Caco-2 (cell line): ENCODE data around the gene DCAF8. TPM values are rescaled to one million over a fixed set of nuclear protein-coding genes. Genes with fewer than 3 reads are reported as not detected.

Source experiments
- BruUV-seq: library from RNA; stranded (reverse); fragments of 400-500 nt; replicated peaks from 2 replicates; lab custom pipeline; 2021; lab: Mats Ljungman, UMichigan
- CTCF ChIA-PET: fragments of 300-600 bp; sonication (Branson Sonifier 250); formaldehyde crosslinking; loops from one replicate; lab custom pipeline; 2022; ENCODE audit warnings: antibody characterized with exemption; lab: Charles Lee
- POLR2A ChIA-PET: fragments of 300-600 bp; sonication (Branson Sonifier 250); formaldehyde crosslinking; loops from one replicate; lab custom pipeline; 2022; ENCODE audit warnings: antibody characterized with exemption; lab: Charles Lee
- DNase-seq, 2 experiments: peaks; one replicate each; pipeline versions ENCODE4 v3.0.0 to v3.0.0-alpha.2; 2020 to 2022
- H3K27me3 ChIP-seq: replicated peaks from 2 replicates; pipeline ENCODE4 v1.6.0; 2011; ENCODE audit warnings: low read length; ENCODE audit not compliant: control insufficient read depth, insufficient read depth
- H3K36me3 ChIP-seq: 2 replicates; pipeline ENCODE4 v1.5.1; 2011; ENCODE audit warnings: low read length; ENCODE audit not compliant: control insufficient read depth, insufficient read depth
- H3K4me1 ChIP-seq: fragments of 250-450 bp; sonication (Bioruptor Pico); 2 replicates; pipeline ENCODE4 v1.5.1; 2020; ENCODE audit warnings: mild to moderate bottlenecking
- H3K4me3 ChIP-seq: 2 replicates; pipeline ENCODE4 v1.5.1; 2011; ENCODE audit warnings: low read depth, mild to moderate bottlenecking, control low read depth, low read length
- H3K9me3 ChIP-seq: fragments of 250-450 bp; sonication (Bioruptor Pico); 2 replicates; pipeline ENCODE4 v1.5.1; 2020; ENCODE audit warnings: mild to moderate bottlenecking, moderate library complexity
- H3K27ac Mint-ChIP-seq: one replicate; pipeline ENCODE4 v1.8.0; 2022; ENCODE audit warnings: mixed read lengths; ENCODE audit not compliant: unreplicated experiment
- H3K27me3 Mint-ChIP-seq: one replicate; pipeline ENCODE4 v1.8.0; 2022; ENCODE audit warnings: mixed read lengths; ENCODE audit not compliant: insufficient read depth, unreplicated experiment
- H3K36me3 Mint-ChIP-seq: one replicate; pipeline ENCODE4 v1.8.0; 2022; ENCODE audit warnings: mild to moderate bottlenecking, mixed read lengths; ENCODE audit not compliant: insufficient read depth, unreplicated experiment
- H3K4me1 Mint-ChIP-seq: one replicate; pipeline ENCODE4 v1.8.0; 2022; ENCODE audit warnings: low read depth, mixed read lengths; ENCODE audit not compliant: unreplicated experiment
- H3K4me3 Mint-ChIP-seq: one replicate; pipeline ENCODE4 v1.8.0; 2022; ENCODE audit warnings: mild to moderate bottlenecking, moderate library complexity, mixed read lengths; ENCODE audit not compliant: unreplicated experiment
- H3K9me3 Mint-ChIP-seq: one replicate; pipeline ENCODE4 v1.8.0; 2022; ENCODE audit warnings: mixed read lengths; ENCODE audit not compliant: unreplicated experiment
- intact Hi-C: fragments of 100-400 bp; cut with micrococcal nuclease; formaldehyde crosslinking; loops from one replicate; pipeline ENCODE4 v1.10.0; 2022; ENCODE audit not compliant: unreplicated experiment
- total RNA-seq: library from RNA; stranded (reverse); gene quantifications from 2 replicates; pipeline ENCODE4 v1.2.3, GENCODE V29; 2022
- TF ChIP-seq, protein P1 (sequence below), 2 experiments: fragments of 200-600 bp in 1 of 2; IDR thresholded peaks; 1 replicate in 1 of 2; 2 replicates in 1 of 2; pipeline versions ENCODE4 v1.5.1 to v1.8.0; 2011 to 2022; ENCODE audit warnings: antibody characterized with exemption in 1 of 2, control low read depth in 1 of 2, inconsistent platforms in 1 of 2, low read depth in 1 of 2, low read length in 1 of 2, mild to moderate bottlenecking in 1 of 2, moderate library complexity in 1 of 2; ENCODE audit not compliant: insufficient read depth in 1 of 2, severe bottlenecking in 1 of 2, unreplicated experiment in 1 of 2

The DCAF8 gene
- total RNA-seq, 1 experiment from 2014 or later: 112 TPM

DNA sequence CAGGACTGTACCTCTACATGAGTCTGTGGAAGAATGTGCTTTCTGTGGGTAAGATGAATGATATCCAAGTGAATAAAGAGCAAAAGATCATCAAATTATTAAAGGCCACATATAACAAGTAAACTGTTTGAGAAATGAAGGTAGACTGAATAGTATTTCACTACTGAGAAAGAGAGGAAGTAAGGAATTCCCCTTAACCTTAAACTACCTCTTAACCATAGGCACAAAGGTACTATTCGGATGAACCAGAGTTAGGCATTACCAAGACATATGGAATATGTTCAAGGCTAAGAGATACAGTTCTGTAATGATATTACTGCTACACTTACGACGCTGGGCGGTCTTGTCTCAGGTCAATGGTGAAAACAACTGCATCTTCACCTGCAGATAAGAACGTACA, 25.5 kb downstream of the DCAF8 start:
- Mint-ChIP-seq H3K27ac (no peak overlapping the region), H3K36me3 (peaks cover 55% of the 10 kb centered on the region), H3K9me3 (no peaks in the 10 kb centered on the region), H3K4me1 (no peaks in the 10 kb centered on the region), H3K4me3 (no peak overlapping the region), H3K27me3 (no peaks in the 10 kb centered on the region)
- DNase-seq: no peak
- Histone ChIP-seq H3K4me1 (no peaks in the 10 kb centered on the region), H3K4me3 (no peak overlapping the region), H3K27me3 (no peaks in the 10 kb centered on the region), H3K9me3 (no peaks in the 10 kb centered on the region), H3K36me3 (no peaks in the 10 kb centered on the region; the same call in 1 of the 2 replicates)
- CTCF ChIA-PET: no interaction called here
- intact Hi-C loops: no loop called here
- BruUV-seq: no TSS peak
- TF ChIP-seq, protein P1, sequence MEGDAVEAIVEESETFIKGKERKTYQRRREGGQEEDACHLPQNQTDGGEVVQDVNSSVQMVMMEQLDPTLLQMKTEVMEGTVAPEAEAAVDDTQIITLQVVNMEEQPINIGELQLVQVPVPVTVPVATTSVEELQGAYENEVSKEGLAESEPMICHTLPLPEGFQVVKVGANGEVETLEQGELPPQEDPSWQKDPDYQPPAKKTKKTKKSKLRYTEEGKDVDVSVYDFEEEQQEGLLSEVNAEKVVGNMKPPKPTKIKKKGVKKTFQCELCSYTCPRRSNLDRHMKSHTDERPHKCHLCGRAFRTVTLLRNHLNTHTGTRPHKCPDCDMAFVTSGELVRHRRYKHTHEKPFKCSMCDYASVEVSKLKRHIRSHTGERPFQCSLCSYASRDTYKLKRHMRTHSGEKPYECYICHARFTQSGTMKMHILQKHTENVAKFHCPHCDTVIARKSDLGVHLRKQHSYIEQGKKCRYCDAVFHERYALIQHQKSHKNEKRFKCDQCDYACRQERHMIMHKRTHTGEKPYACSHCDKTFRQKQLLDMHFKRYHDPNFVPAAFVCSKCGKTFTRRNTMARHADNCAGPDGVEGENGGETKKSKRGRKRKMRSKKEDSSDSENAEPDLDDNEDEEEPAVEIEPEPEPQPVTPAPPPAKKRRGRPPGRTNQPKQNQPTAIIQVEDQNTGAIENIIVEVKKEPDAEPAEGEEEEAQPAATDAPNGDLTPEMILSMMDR (IDR thresholded peaks at IDR 0.05; ENCODE audit: insufficient read depth in 1 of 2, low read depth in 1 of 2, low read length in 1 of 2, severe bottlenecking in 1 of 2, unreplicated experiment in 1 of 2): no peak
- POLR2A ChIA-PET: no interaction called here

DNA sequence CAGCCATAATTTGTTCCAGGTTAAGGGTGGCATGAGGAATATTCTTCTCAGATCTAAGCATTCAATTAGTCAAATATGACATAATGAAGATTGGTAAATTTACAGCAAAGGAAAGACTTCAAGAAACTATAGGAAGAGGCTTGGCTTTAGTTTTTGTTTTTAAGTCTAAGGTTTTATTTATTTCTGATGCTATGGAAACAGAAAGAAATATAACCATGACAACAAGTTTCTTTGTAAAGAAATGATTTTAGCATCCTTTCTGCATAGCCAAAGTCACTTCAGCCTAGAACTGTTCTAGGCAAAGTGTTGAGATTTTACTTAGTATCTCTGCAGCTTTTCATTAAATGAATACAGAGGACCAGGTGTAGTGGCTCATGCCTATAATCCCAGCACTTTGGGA, 29.4 kb downstream of the DCAF8 start:
- H3K4me1 Mint-ChIP-seq: no peaks in the 10 kb centered on the region
- CTCF ChIA-PET: interaction anchor here (0.8 kb wide), 1 partner anchor 132 kb away, joined by 4 read pairs; no protein-coding TSS in a partner anchor
- H3K27me3 ChIP-seq: no peaks in the 10 kb centered on the region
- DNase-seq: no peak
- intact Hi-C loops: no loop called here
- H3K4me3 Mint-ChIP-seq: no peak overlapping the region
- no peaks in the 10 kb centered on the region; the same call in 1 of the 2 replicates for H3K36me3 ChIP-seq
- H3K27ac Mint-ChIP-seq: no peak overlapping the region
- no peaks in the 10 kb centered on the region for H3K27me3 Mint-ChIP-seq
- no peaks in the 10 kb centered on the region for H3K9me3 ChIP-seq
- H3K36me3 Mint-ChIP-seq: peaks cover 55% of the 10 kb centered on the region
- POLR2A ChIA-PET: no interaction called here
- no peak overlapping the region for H3K4me3 ChIP-seq
- no peaks in the 10 kb centered on the region for H3K9me3 Mint-ChIP-seq
- no peaks in the 10 kb centered on the region for H3K4me1 ChIP-seq
- TF ChIP-seq, protein P1 (IDR thresholded peaks at IDR 0.05; ENCODE audit: insufficient read depth in 1 of 2, low read depth in 1 of 2, low read length in 1 of 2, severe bottlenecking in 1 of 2, unreplicated experiment in 1 of 2): no peak
- BruUV-seq: no TSS peak

DNA sequence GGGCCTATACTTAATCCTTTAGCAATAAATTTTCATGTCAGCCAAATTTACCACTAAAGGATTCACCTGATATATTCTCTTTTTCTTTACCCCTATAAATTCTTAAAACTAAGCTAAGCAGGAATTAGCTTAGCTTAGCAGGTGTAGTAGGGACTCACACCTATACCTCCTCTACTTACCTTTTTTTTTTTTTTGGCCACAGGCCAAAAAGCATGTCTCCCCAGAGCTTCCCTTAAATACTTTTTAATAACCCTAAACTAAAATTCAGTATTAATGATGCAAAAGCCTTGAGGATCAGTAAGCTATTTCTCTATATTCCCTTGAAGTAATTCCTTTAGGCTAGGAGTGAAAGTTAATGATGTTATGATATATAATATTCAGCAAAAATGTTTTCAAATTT, 33.9 kb downstream of the DCAF8 start:
- TF ChIP-seq, protein P1 (IDR thresholded peaks at IDR 0.05; ENCODE audit: insufficient read depth in 1 of 2, low read depth in 1 of 2, low read length in 1 of 2, severe bottlenecking in 1 of 2, unreplicated experiment in 1 of 2): no peak
- no peaks in the 10 kb centered on the region for H3K27me3 ChIP-seq
- H3K4me1 Mint-ChIP-seq: no peaks in the 10 kb centered on the region
- no peaks in the 10 kb centered on the region for H3K9me3 ChIP-seq
- intact Hi-C loops: no loop called here
- H3K4me3 Mint-ChIP-seq: no peak overlapping the region
- no peaks in the 10 kb centered on the region for H3K4me1 ChIP-seq
- no peaks in the 10 kb centered on the region for H3K9me3 Mint-ChIP-seq
- ChIA-PET POLR2A (no interaction called here), CTCF (interaction anchor here (0.9 to 2.2 kb wide), 3 partner anchors 9 to 35 kb away, joined by 4 to 8 read pairs (median 4); no protein-coding TSS in a partner anchor)
- H3K27ac Mint-ChIP-seq: no peak overlapping the region
- no peaks in the 10 kb centered on the region for H3K27me3 Mint-ChIP-seq
- no peak for DNase-seq
- H3K4me3 ChIP-seq: no peak overlapping the region
- H3K36me3 ChIP-seq: peaks cover 2% of the 10 kb centered on the region
- peaks cover 42% of the 10 kb centered on the region for H3K36me3 Mint-ChIP-seq
- BruUV-seq: no TSS peak
